HepG2 (cell line): ENCODE data around the gene CACNA2D3. TPM values are rescaled to one million over a fixed set of nuclear protein-coding genes. Genes with fewer than 3 reads are reported as not detected.

Experiments used
- ATAC-seq: fragments of 200-7000 bp; cut with Tn5 transposase; 3 replicates; pipeline ENCODE4 v1.9.1; 2020; ENCODE audit warnings: mild to moderate bottlenecking, moderate library complexity
- BruUV-seq: library from RNA; stranded (reverse); fragments of 400-500 nt; replicated peaks from 2 replicates; lab custom pipeline; 2021; lab: Mats Ljungman, UMichigan
- CTCF ChIA-PET: fragments of 300-600 bp; formaldehyde crosslinking; extraction: SDS; loops from one replicate; lab custom pipeline; 2021; ENCODE audit warnings: low total read pairs, inconsistent platforms, low intra/inter-chr PET ratio; lab: Yijun Ruan, JAX
- POLR2A ChIA-PET: fragments of 350-600 bp; sonication (Branson Sonifier 250); formaldehyde crosslinking; loops from one replicate; lab custom pipeline; 2020; ENCODE audit warnings: antibody characterized with exemption, inconsistent platforms; lab: Yijun Ruan, JAX
- DNase-seq: peaks from one replicate; pipeline ENCODE4 v3.0.0-alpha.2; 2015; ENCODE audit warnings: low spot score
- FAIRE-seq: peaks from 3 replicates; lab custom pipeline; 2011; peaks lifted over from hg19 to GRCh38; lab: Jason Lieb, UNC
- H2AFZ ChIP-seq: one replicate; pipeline ENCODE4 v1.6.1; 2011; ENCODE audit warnings: low read length, inconsistent platforms
- H3K27ac ChIP-seq: fragments of 300-600 bp; 3 replicates; pipeline ENCODE4 v1.8.0; 2011; ENCODE audit warnings: mixed run types, mild to moderate bottlenecking, mixed read lengths, low read length, inconsistent platforms; ENCODE audit not compliant: insufficient read depth; ENCODE audit errors: extremely low read length
- H3K27me3 ChIP-seq, 2 experiments: fragments of 200-600 bp in 1 of 2; 2 replicates in 1 of 2; 3 replicates in 1 of 2; pipeline versions ENCODE4 v1.6.0 to v1.8.0; 2011; ENCODE audit warnings: low read length in 2 of 2, mild to moderate bottlenecking in 2 of 2, moderate library complexity in 2 of 2, inconsistent platforms in 1 of 2; ENCODE audit not compliant: insufficient read depth in 2 of 2, control insufficient read depth in 1 of 2
- H3K36me3 ChIP-seq, 2 experiments: fragments of 200-600 bp in 1 of 2; replicated peaks in 1 of 2; 2 replicates in 1 of 2; 3 replicates in 1 of 2; pipeline versions ENCODE4 v1.5.1 to v1.8.0; 2011; ENCODE audit warnings: low read length in 2 of 2, inconsistent platforms in 1 of 2; ENCODE audit not compliant: insufficient read depth in 2 of 2, control insufficient read depth in 1 of 2
- H3K4me1 ChIP-seq: 2 replicates; pipeline ENCODE4 v1.5.1; 2012; ENCODE audit warnings: low read length, inconsistent platforms; ENCODE audit not compliant: insufficient read depth
- H3K4me2 ChIP-seq: 2 replicates; pipeline ENCODE4 v1.6.0; 2011; ENCODE audit warnings: low read depth, low read length, inconsistent platforms
- H3K4me3 ChIP-seq, 3 experiments: fragments of 200-600 bp in 1 of 3; sonication (generic), shearing (Covaris generic) in 1 of 3; replicated peaks in 1 of 3; 2 replicates each; pipeline ENCODE4 v1.5.1; 2011 to 2016; ENCODE audit warnings: low read length in 3 of 3, inconsistent platforms in 2 of 3, low read depth in 2 of 3, mild to moderate bottlenecking in 2 of 3, control low read depth in 1 of 3, mixed read lengths in 1 of 3; ENCODE audit not compliant: insufficient read depth in 1 of 3
- H3K79me2 ChIP-seq: one replicate; pipeline ENCODE4 v1.6.1; 2011; ENCODE audit warnings: low read length, inconsistent platforms; ENCODE audit not compliant: insufficient read depth
- H3K9ac ChIP-seq: 2 replicates; pipeline ENCODE4 v1.6.0; 2011; ENCODE audit warnings: mild to moderate bottlenecking, low read depth, low read length, inconsistent platforms; ENCODE audit not compliant: insufficient read depth
- H3K9me3 ChIP-seq: 2 replicates; pipeline ENCODE4 v1.5.1; 2012; ENCODE audit warnings: mild to moderate bottlenecking, low read length
- H4K20me1 ChIP-seq: 2 replicates; pipeline ENCODE4 v1.6.0; 2011; ENCODE audit warnings: inconsistent platforms, mild to moderate bottlenecking, low read length, moderate library complexity; ENCODE audit not compliant: insufficient read depth
- CCDC6 ChIP-seq: sonication (generic); formaldehyde crosslinking; IDR thresholded peaks from 2 replicates; pipeline ENCODE4 v1.8.1; 2022; ENCODE audit warnings: mild to moderate bottlenecking, missing genetic modification reagents, moderate library complexity
- DNMT1 ChIP-seq: sonication (generic); formaldehyde crosslinking; IDR thresholded peaks from 2 replicates; pipeline ENCODE4 v1.5.1; 2020; ENCODE audit warnings: mild to moderate bottlenecking, missing genetic modification reagents
- DNMT3B ChIP-seq: conservative IDR thresholded peaks from 2 replicates; pipeline ENCODE4 v1.6.1; 2016; ENCODE audit warnings: missing biosample characterization, control low read depth
- FOXJ3 ChIP-seq: sonication (generic); formaldehyde crosslinking; IDR thresholded peaks from 2 replicates; pipeline ENCODE4 v1.4.0; 2020; ENCODE audit warnings: missing genetic modification reagents, mild to moderate bottlenecking, borderline replicate concordance
- NBN ChIP-seq: fragments of 450-650 bp; conservative IDR thresholded peaks from 2 replicates; pipeline ENCODE4 v1.6.1; 2017
- NFATC3 ChIP-seq: sonication (generic); formaldehyde crosslinking; IDR thresholded peaks from 2 replicates; pipeline ENCODE4 v1.5.1; 2020; ENCODE audit warnings: mild to moderate bottlenecking, missing genetic modification reagents
- ZFX ChIP-seq: sonication (generic); formaldehyde crosslinking; IDR thresholded peaks from 2 replicates; pipeline ENCODE4 v1.4.0; 2020; ENCODE audit warnings: mild to moderate bottlenecking, low read depth, missing genetic modification reagents, moderate library complexity
- ZNF234 ChIP-seq: sonication (generic); formaldehyde crosslinking; conservative IDR thresholded peaks from 2 replicates; pipeline ENCODE4 v1.5.1; 2020; ENCODE audit warnings: mild to moderate bottlenecking, missing genetic modification reagents
- ZNF30 ChIP-seq: sonication (generic); formaldehyde crosslinking; IDR thresholded peaks from 2 replicates; pipeline ENCODE4 v1.5.0; 2020; ENCODE audit warnings: mild to moderate bottlenecking, missing genetic modification reagents
- ZNF367 ChIP-seq: sonication (generic); formaldehyde crosslinking; IDR thresholded peaks from 2 replicates; pipeline ENCODE4 v1.4.0; 2020; ENCODE audit warnings: missing genetic modification reagents, borderline replicate concordance
- ZNF496 ChIP-seq: sonication (generic); formaldehyde crosslinking; IDR thresholded peaks from 2 replicates; pipeline ENCODE4 v1.8.1; 2023; ENCODE audit warnings: mild to moderate bottlenecking, moderate library complexity, missing genetic modification reagents; ENCODE audit not compliant: insufficient replicate concordance
- ZNF501 ChIP-seq: sonication (generic); formaldehyde crosslinking; IDR thresholded peaks from 2 replicates; pipeline ENCODE4 v1.5.1; 2020; ENCODE audit warnings: mild to moderate bottlenecking, moderate library complexity, missing genetic modification reagents
- ZNF614 ChIP-seq: IDR thresholded peaks from 2 replicates; pipeline ENCODE4 v1.6.1; 2018; ENCODE audit warnings: missing biosample characterization, missing genetic modification reagents, inconsistent platforms, borderline replicate concordance
- ZNF672 ChIP-seq: sonication (generic); formaldehyde crosslinking; IDR thresholded peaks from 2 replicates; pipeline ENCODE4 v1.8.1; 2022; ENCODE audit warnings: missing genetic modification reagents
- WGBS: methylation state at CpG from one replicate; pipeline ENCODE4 v1.1.6; 2017; ENCODE audit warnings: low lambda C conversion rate; 5-methylcytosine and 5-hydroxymethylcytosine counted together
- in situ Hi-C: cut with HindIII; loops from 2 replicates; pipeline ENCODE4 v1.10.0; 2017; ENCODE audit warnings: low pct_unique_long_range_greater_than_20kb; ENCODE audit not compliant: extremely low pct_ligation_motif_present
- intact Hi-C: fragments of 100-400 bp; cut with micrococcal nuclease; formaldehyde crosslinking; loops from one replicate; pipeline ENCODE4 v1.10.0; 2022; ENCODE audit not compliant: unreplicated experiment
- polyA plus RNA-seq, 8 experiments: library from polyadenylated mRNA; depleted of rRNA in 3 of 8; stranded (reverse) in 7 of 8; unstranded in 1 of 8; fragments of >200 nt; fragmentation: Illumina TruSeq in 4 of 8; extraction: Trizol in 4 of 8; gene quantifications; 2 replicates each; pipeline versions ENCODE4 v1.2.1 to v1.2.3, GENCODE V29; 2011 to 2016; ENCODE audit warnings: low read depth in 4 of 8, missing spikeins in 1 of 8, mixed read lengths in 1 of 8; ENCODE audit not compliant: insufficient read depth in 1 of 8
- total RNA-seq, 5 experiments: library from RNA; depleted of rRNA; stranded (reverse); fragments of >200 nt; fragmentation: Illumina TruSeq; extraction: Trizol; gene quantifications; 2 replicates each; pipeline ENCODE4 v1.2.3, GENCODE V29; 2016; ENCODE audit warnings: low read depth in 1 of 5
- TF ChIP-seq, protein P1 (sequence below): sonication (generic); formaldehyde crosslinking; IDR thresholded peaks from 2 replicates; pipeline ENCODE4 v1.9.0; 2021; ENCODE audit warnings: missing genetic modification reagents, borderline replicate concordance
- TF ChIP-seq, protein P2 (sequence below): sonication (generic); formaldehyde crosslinking; IDR thresholded peaks from 2 replicates; pipeline ENCODE4 v1.4.0; 2020; ENCODE audit warnings: missing genetic modification reagents

CACNA2D3 gene
- total and polyA plus RNA-seq, 2 of the 13 experiments (the other 11 are each of a cell fraction or from before 2014, with no cell fraction given), result not detected

DNA sequence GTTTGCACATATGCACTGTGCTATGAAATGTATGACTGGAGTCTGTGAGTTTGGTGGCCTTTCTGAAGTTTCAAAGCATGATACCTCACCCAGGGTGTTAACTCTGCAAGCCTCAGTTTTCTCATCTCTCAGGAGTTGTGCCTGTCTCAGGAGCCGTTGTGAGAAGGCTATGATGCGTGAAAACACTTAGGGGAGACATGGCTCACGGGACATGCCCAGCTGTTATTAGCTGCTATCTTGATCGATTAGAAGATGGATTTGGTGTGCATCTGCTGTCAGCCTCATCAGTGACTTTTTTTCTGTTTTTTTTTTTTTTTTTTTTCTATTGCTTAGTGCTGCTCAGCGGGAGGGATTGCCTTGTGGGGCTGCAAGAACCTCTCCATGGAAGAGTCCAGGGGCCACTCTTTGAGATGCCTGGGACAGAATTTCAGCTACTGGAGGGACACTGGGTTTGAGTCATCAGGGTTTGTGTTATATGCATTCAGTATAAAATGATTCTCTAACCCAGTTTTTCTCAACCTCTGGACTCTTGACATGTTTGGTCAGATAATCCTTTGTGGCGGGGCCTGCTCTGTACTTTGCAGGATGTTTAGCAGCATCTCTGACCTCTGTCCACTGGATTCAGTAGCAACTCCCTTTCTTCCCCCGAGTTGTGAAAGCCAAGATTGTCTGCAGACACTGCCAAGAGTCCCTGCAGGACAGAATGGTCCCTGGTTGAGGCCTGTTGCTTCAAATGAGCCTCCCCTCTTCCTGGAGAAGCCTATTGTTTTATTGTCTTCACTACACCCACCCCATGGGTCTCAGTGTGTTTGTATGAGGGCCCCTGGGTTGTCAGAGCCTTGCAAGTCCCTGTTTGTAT lies 181.4 kb downstream of the CACNA2D3 start:
- Histone ChIP-seq H3K9me3 (no peaks in the 10 kb centered on the region), H3K27me3 (peaks cover 0 to 1% of the 10 kb centered on the region in 2 experiments; a peak in 1 of 5 replicates), H3K27ac (no peak overlapping the region), H3K4me2 (no peak overlapping the region), H3K4me1 (no peaks in the 10 kb centered on the region), H3K79me2 (no peaks in the 10 kb centered on the region), H3K9ac (no peak overlapping the region), H4K20me1 (no peaks in the 10 kb centered on the region), H3K4me3 (no peak overlapping the region), H2AFZ (no peak overlapping the region), H3K36me3 (no peaks in the 10 kb centered on the region)
- TF ChIP-seq ZNF672 (CRISPR knock-in tag), result no peak
- no peak for TF ChIP-seq ZNF234
- no peak for TF ChIP-seq FOXJ3 (CRISPR knock-in tag)
- no peak for TF ChIP-seq ZNF614 (CRISPR knock-in tag)
- no peak for TF ChIP-seq NFATC3 (CRISPR knock-in tag)
- TF ChIP-seq, protein P1, sequence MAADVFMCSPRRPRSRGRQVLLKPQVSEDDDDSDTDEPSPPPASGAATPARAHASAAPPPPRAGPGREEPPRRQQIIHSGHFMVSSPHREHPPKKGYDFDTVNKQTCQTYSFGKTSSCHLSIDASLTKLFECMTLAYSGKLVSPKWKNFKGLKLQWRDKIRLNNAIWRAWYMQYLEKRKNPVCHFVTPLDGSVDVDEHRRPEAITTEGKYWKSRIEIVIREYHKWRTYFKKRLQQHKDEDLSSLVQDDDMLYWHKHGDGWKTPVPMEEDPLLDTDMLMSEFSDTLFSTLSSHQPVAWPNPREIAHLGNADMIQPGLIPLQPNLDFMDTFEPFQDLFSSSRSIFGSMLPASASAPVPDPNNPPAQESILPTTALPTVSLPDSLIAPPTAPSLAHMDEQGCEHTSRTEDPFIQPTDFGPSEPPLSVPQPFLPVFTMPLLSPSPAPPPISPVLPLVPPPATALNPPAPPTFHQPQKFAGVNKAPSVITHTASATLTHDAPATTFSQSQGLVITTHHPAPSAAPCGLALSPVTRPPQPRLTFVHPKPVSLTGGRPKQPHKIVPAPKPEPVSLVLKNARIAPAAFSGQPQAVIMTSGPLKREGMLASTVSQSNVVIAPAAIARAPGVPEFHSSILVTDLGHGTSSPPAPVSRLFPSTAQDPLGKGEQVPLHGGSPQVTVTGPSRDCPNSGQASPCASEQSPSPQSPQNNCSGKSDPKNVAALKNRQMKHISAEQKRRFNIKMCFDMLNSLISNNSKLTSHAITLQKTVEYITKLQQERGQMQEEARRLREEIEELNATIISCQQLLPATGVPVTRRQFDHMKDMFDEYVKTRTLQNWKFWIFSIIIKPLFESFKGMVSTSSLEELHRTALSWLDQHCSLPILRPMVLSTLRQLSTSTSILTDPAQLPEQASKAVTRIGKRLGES (CRISPR knock-in tag), result no peak
- TF ChIP-seq, protein P2, sequence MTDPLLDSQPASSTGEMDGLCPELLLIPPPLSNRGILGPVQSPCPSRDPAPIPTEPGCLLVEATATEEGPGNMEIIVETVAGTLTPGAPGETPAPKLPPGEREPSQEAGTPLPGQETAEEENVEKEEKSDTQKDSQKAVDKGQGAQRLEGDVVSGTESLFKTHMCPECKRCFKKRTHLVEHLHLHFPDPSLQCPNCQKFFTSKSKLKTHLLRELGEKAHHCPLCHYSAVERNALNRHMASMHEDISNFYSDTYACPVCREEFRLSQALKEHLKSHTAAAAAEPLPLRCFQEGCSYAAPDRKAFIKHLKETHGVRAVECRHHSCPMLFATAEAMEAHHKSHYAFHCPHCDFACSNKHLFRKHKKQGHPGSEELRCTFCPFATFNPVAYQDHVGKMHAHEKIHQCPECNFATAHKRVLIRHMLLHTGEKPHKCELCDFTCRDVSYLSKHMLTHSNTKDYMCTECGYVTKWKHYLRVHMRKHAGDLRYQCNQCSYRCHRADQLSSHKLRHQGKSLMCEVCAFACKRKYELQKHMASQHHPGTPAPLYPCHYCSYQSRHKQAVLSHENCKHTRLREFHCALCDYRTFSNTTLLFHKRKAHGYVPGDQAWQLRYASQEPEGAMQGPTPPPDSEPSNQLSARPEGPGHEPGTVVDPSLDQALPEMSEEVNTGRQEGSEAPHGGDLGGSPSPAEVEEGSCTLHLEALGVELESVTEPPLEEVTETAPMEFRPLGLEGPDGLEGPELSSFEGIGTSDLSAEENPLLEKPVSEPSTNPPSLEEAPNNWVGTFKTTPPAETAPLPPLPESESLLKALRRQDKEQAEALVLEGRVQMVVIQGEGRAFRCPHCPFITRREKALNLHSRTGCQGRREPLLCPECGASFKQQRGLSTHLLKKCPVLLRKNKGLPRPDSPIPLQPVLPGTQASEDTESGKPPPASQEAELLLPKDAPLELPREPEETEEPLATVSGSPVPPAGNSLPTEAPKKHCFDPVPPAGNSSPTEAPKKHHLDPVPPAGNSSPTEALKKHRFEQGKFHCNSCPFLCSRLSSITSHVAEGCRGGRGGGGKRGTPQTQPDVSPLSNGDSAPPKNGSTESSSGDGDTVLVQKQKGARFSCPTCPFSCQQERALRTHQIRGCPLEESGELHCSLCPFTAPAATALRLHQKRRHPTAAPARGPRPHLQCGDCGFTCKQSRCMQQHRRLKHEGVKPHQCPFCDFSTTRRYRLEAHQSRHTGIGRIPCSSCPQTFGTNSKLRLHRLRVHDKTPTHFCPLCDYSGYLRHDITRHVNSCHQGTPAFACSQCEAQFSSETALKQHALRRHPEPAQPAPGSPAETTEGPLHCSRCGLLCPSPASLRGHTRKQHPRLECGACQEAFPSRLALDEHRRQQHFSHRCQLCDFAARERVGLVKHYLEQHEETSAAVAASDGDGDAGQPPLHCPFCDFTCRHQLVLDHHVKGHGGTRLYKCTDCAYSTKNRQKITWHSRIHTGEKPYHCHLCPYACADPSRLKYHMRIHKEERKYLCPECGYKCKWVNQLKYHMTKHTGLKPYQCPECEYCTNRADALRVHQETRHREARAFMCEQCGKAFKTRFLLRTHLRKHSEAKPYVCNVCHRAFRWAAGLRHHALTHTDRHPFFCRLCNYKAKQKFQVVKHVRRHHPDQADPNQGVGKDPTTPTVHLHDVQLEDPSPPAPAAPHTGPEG (CRISPR knock-in tag), result no peak
- TF ChIP-seq NBN, result no peak
- no peak for TF ChIP-seq DNMT3B (CRISPR knock-in tag)
- TF ChIP-seq ZNF501 (CRISPR knock-in tag), result no peak
- no peak for TF ChIP-seq ZNF30 (CRISPR knock-in tag)
- no peak for TF ChIP-seq CCDC6 (CRISPR knock-in tag)
- no peak for TF ChIP-seq ZNF367 (CRISPR knock-in tag)
- no peak for TF ChIP-seq DNMT1 (CRISPR knock-in tag)
- TF ChIP-seq ZNF496 (CRISPR knock-in tag), result no peak
- TF ChIP-seq ZFX (CRISPR knock-in tag), result no peak
- intact Hi-C loops, result no loop called here
- ChIA-PET CTCF (no interaction called here), POLR2A (no interaction called here)
- no peak for FAIRE-seq
- ATAC-seq, result no peak
- DNase-seq, result no peak
- WGBS, result 4% methylated on average over 7 of the region's 7 CpGs
- in situ Hi-C loops, result no loop called here
- BruUV-seq, result no TSS peak
